Sigmoid colon (tissue), 4 donors: ENCODE data around the gene EPB41L3.

Experiments used
- EP300 ChIP-seq, 4 donors: sonication (generic); formaldehyde crosslinking; IDR thresholded peaks; one replicate each; pipeline ENCODE4 v1.6.1; 2017; ENCODE audit warnings: antibody characterized with exemption in 4 of 4
- POLR2A ChIP-seq, 2 donors: fragments of 450-650 bp; IDR thresholded peaks; one replicate each; pipeline ENCODE4 v1.6.1; 2016; ENCODE audit warnings: antibody characterized with exemption in 2 of 2, mild to moderate bottlenecking in 2 of 2, moderate library complexity in 2 of 2

GRCh38 chr18:5456577-5457461, 87.0 kb downstream of the EPB41L3 start:
- no peak for TF ChIP-seq EP300 (IDR thresholded peaks at IDR 0.05)
- TF ChIP-seq POLR2A (IDR thresholded peaks at IDR 0.05) = no peak
